H1 (cell line): ENCODE results near the gene ADM2. TPM values are rescaled to one million over a fixed set of nuclear protein-coding genes. Genes with fewer than 3 reads are reported as not detected.

ENCODE experiments used
- CTCF ChIA-PET: fragments of 300-600 bp; sonication (Branson Sonifier 250); formaldehyde crosslinking; loops from one replicate; lab custom pipeline; 2021; ENCODE audit not compliant: partially characterized antibody; lab: Charles Lee
- POLR2A ChIA-PET: fragments of 300-600 bp; sonication (Branson Sonifier 250); formaldehyde crosslinking; loops from one replicate; lab custom pipeline; 2021; ENCODE audit warnings: inconsistent platforms; ENCODE audit not compliant: partially characterized antibody; lab: Charles Lee
- DNase-seq, 2 experiments: peaks; one replicate each; pipeline versions ENCODE4 v3.0.0 to v3.0.0-alpha.2; 2010 to 2022; ENCODE audit warnings: low spot score in 2 of 2, low read depth in 1 of 2, mixed read lengths in 1 of 2
- FAIRE-seq: peaks from 2 replicates; lab custom pipeline; 2011; peaks lifted over from hg19 to GRCh38; lab: Jason Lieb, UNC
- H2AFZ ChIP-seq: 2 replicates; pipeline ENCODE4 v1.8.1; 2012; ENCODE audit warnings: low read length, inconsistent platforms
- H2AK5ac ChIP-seq: 2 replicates; pipeline ENCODE4 v1.6.1; 2013; ENCODE audit warnings: low read depth, low read length
- H2BK120ac ChIP-seq: replicated peaks from 2 replicates; pipeline ENCODE3; 2013; ENCODE audit warnings: low read depth, low read length, inconsistent platforms
- H2BK12ac ChIP-seq: 2 replicates; pipeline ENCODE4 v1.6.1; 2013; ENCODE audit warnings: low read depth, low read length
- H2BK15ac ChIP-seq: 2 replicates; pipeline ENCODE4 v1.6.1; 2013; ENCODE audit warnings: low read length
- H2BK20ac ChIP-seq: 2 replicates; pipeline ENCODE4 v1.6.1; 2013; ENCODE audit warnings: low read length
- H2BK5ac ChIP-seq: 2 replicates; pipeline ENCODE4 v1.6.1; 2013; ENCODE audit warnings: low read depth, low read length
- H3K14ac ChIP-seq: 2 replicates; pipeline ENCODE4 v1.6.1; 2013; ENCODE audit warnings: inconsistent platforms; ENCODE audit not compliant: insufficient read length
- H3K18ac ChIP-seq: 2 replicates; pipeline ENCODE4 v1.6.1; 2013; ENCODE audit warnings: low read length; ENCODE audit errors: extremely low read depth
- H3K23ac ChIP-seq: 2 replicates; pipeline ENCODE4 v1.6.1; 2013; ENCODE audit warnings: inconsistent platforms; ENCODE audit not compliant: insufficient read length
- H3K23me2 ChIP-seq: 2 replicates; pipeline ENCODE4 v1.6.1; 2013; ENCODE audit warnings: low read depth, low read length
- H3K27ac ChIP-seq: 2 replicates; pipeline ENCODE4 v1.6.1; 2011; ENCODE audit warnings: low read depth, low read length, inconsistent platforms
- H3K27me3 ChIP-seq, 4 experiments: replicated peaks in 1 of 4; 1 replicate in 1 of 4; 2 replicates in 3 of 4; pipeline versions ENCODE4 v1.6.1 to v1.8.1; 2011 to 2013; ENCODE audit warnings: low read length in 3 of 4, mild to moderate bottlenecking in 3 of 4, inconsistent platforms in 2 of 4, mixed read lengths in 2 of 4, moderate library complexity in 1 of 4; ENCODE audit not compliant: control insufficient read depth in 3 of 4, insufficient read depth in 3 of 4; ENCODE audit errors: extremely low read depth in 1 of 4
- H3K36me3 ChIP-seq, 4 experiments: 2 replicates each; pipeline versions ENCODE4 v1.6.1 to v1.8.1; 2011 to 2013; ENCODE audit warnings: mild to moderate bottlenecking in 4 of 4, low read length in 3 of 4, moderate library complexity in 2 of 4, control low read depth in 1 of 4, inconsistent platforms in 1 of 4; ENCODE audit not compliant: insufficient read depth in 4 of 4, control insufficient read depth in 2 of 4
- H3K4ac ChIP-seq: replicated peaks from 2 replicates; pipeline ENCODE3; 2013; ENCODE audit warnings: low read length, low read depth, mixed read lengths, inconsistent platforms; ENCODE audit not compliant: insufficient read length
- H3K4me1 ChIP-seq, 4 experiments: replicated peaks in 1 of 4; 1 replicate in 1 of 4; 2 replicates in 3 of 4; pipeline versions ENCODE4 v1.6.1 to v1.8.1; 2011 to 2013; ENCODE audit warnings: low read length in 3 of 4, inconsistent platforms in 2 of 4, mixed read lengths in 1 of 4; ENCODE audit not compliant: insufficient read depth in 4 of 4, control insufficient read depth in 3 of 4
- H3K4me2 ChIP-seq, 2 experiments: 2 replicates each; pipeline versions ENCODE4 v1.6.1 to v1.8.1; 2011 to 2013; ENCODE audit warnings: low read depth in 2 of 2, low read length in 2 of 2, control low read depth in 1 of 2, inconsistent platforms in 1 of 2, mild to moderate bottlenecking in 1 of 2; ENCODE audit not compliant: insufficient read depth in 1 of 2
- H3K4me3 ChIP-seq, 4 experiments: fragments of 200-600, 300-600 bp in 1 of 4; sonication (generic), shearing (Covaris generic), sonication (Bioruptor Twin) in 1 of 4; 2 replicates each; pipeline versions ENCODE4 v1.5.1 to v1.8.1; 2011 to 2016; ENCODE audit warnings: low read length in 4 of 4, low read depth in 3 of 4, control low read depth in 2 of 4, inconsistent platforms in 2 of 4, mild to moderate bottlenecking in 2 of 4, mixed read lengths in 1 of 4, moderate library complexity in 1 of 4; ENCODE audit not compliant: insufficient read depth in 2 of 4; ENCODE audit errors: extremely low read depth in 1 of 4
- H3K56ac ChIP-seq: replicated peaks from 2 replicates; pipeline ENCODE3; 2013; ENCODE audit warnings: low read depth, mild to moderate bottlenecking, mixed read lengths, low read length, inconsistent platforms; ENCODE audit not compliant: insufficient read length
- H3K79me1 ChIP-seq: 2 replicates; pipeline ENCODE4 v1.6.1; 2013; ENCODE audit warnings: low read depth, low read length, control low read depth
- H3K79me2 ChIP-seq, 2 experiments: 2 replicates each; pipeline versions ENCODE4 v1.6.1 to v1.8.1; 2012 to 2013; ENCODE audit warnings: low read length in 2 of 2, mild to moderate bottlenecking in 2 of 2, inconsistent platforms in 1 of 2; ENCODE audit not compliant: insufficient read depth in 2 of 2, control insufficient read depth in 1 of 2
- H3K9ac ChIP-seq, 4 experiments: replicated peaks in 1 of 4; 1 replicate in 1 of 4; 2 replicates in 3 of 4; pipeline versions ENCODE4 v1.6.1 to v1.8.1; 2011 to 2013; ENCODE audit warnings: low read depth in 3 of 4, low read length in 3 of 4, control low read depth in 2 of 4, mild to moderate bottlenecking in 2 of 4, moderate library complexity in 2 of 4, inconsistent platforms in 1 of 4; ENCODE audit errors: extremely low read depth in 1 of 4
- H3K9me3 ChIP-seq, 2 experiments: 2 replicates each; pipeline versions ENCODE4 v1.6.1 to v1.8.1; 2012 to 2013; ENCODE audit warnings: mild to moderate bottlenecking in 2 of 2, moderate library complexity in 2 of 2, control low read depth in 1 of 2, inconsistent platforms in 1 of 2, low read depth in 1 of 2, low read length in 1 of 2, mixed read lengths in 1 of 2; ENCODE audit not compliant: insufficient read depth in 2 of 2
- H4K20me1 ChIP-seq, 2 experiments: replicated peaks in 1 of 2; 2 replicates each; pipeline versions ENCODE3 to v1.8.1; 2011 to 2013; ENCODE audit warnings: inconsistent platforms in 2 of 2, low read length in 2 of 2, mild to moderate bottlenecking in 1 of 2; ENCODE audit not compliant: insufficient read depth in 2 of 2, control insufficient read depth in 1 of 2
- H4K5ac ChIP-seq: 2 replicates; pipeline ENCODE4 v1.6.1; 2013; ENCODE audit warnings: low read length, low read depth, mixed read lengths, inconsistent platforms; ENCODE audit not compliant: insufficient read length
- H4K8ac ChIP-seq: 2 replicates; pipeline ENCODE4 v1.8.0; 2013; ENCODE audit warnings: mild to moderate bottlenecking, moderate library complexity, low read length, inconsistent platforms; ENCODE audit not compliant: insufficient read depth; ENCODE audit errors: extremely low read depth
- H4K91ac ChIP-seq: replicated peaks from 2 replicates; pipeline ENCODE3; 2013; ENCODE audit warnings: low read length, mixed read lengths, inconsistent platforms; ENCODE audit not compliant: insufficient read length
- CREB1 ChIP-seq: IDR thresholded peaks from 2 replicates; pipeline ENCODE4 v1.6.1; 2012; ENCODE audit warnings: inconsistent platforms
- RXRA ChIP-seq: IDR thresholded peaks from 2 replicates; pipeline ENCODE4 v1.6.1; 2011; ENCODE audit warnings: low read depth, mild to moderate bottlenecking, low read length, moderate library complexity; ENCODE audit not compliant: insufficient read depth
- SIN3A ChIP-seq, 2 experiments: IDR thresholded peaks in 1 of 2; conservative IDR thresholded peaks in 1 of 2; 2 replicates each; pipeline ENCODE4 v1.6.1; 2011 to 2012; ENCODE audit warnings: low read length in 2 of 2, improper control_type of control experiment in 1 of 2, low read depth in 1 of 2, mild to moderate bottlenecking in 1 of 2
- WGBS, 2 experiments: shearing (Covaris generic) in 1 of 2; methylation state at CpG; one replicate each; pipeline versions ENCODE4 v1.1.6 to v1.1.7; 2013 to 2015; ENCODE audit warnings: low lambda C conversion rate in 2 of 2, mixed read lengths in 2 of 2, inconsistent platforms in 1 of 2, low coverage in 1 of 2, missing lambda C conversion rate in 1 of 2; ENCODE audit not compliant: insufficient replicate concordance in 2 of 2, insufficient coverage in 1 of 2, insufficient read length in 1 of 2; ENCODE audit errors: extremely low coverage in 1 of 2, missing lambda C conversion rate in 1 of 2; 5-methylcytosine and 5-hydroxymethylcytosine counted together
- polyA plus RNA-seq, 7 experiments: library from polyadenylated mRNA; depleted of rRNA in 3 of 7; stranded (reverse) in 5 of 7; unstranded in 2 of 7; fragments of >200 nt in 5 of 7; fragments of 200-250 nt in 2 of 7; gene quantifications; 1 replicate in 5 of 7; 2 replicates in 1 of 7; 4 replicates in 1 of 7; pipeline versions ENCODE4 v1.2.1 to v1.2.3, GENCODE V29; 2011 to 2013; ENCODE audit warnings: missing spikeins in 2 of 7, mixed read lengths in 2 of 7
- total RNA-seq: library from RNA; stranded (reverse); fragmentation: NEBNext Ultra II Directional; extraction: Animal tissue kit (Norgen Biotek cat#: 25700); gene quantifications from 2 replicates; pipeline ENCODE4 v1.2.1, GENCODE V29; 2021

Gene ADM2
- total and polyA plus RNA-seq, 2 of the 8 experiments (the other 6 are each of a cell fraction or from before 2014, with no cell fraction given): 3.3 to 7.5 TPM

- Histone ChIP-seq H3K4me3 (peak overlapping the region; percentile 63 to 78 (median 67)), H4K5ac (no peak overlapping the region), H4K20me1 (peaks cover 5 to 25% of the 10 kb centered on the region in 2 experiments), H3K23me2 (peaks cover 17% of the 10 kb centered on the region; the same call in 1 of the 2 replicates), H3K79me1 (no peaks in the 10 kb centered on the region), H2BK5ac (no peak overlapping the region), H3K4ac (no peak overlapping the region), H4K8ac (peak overlapping the region; percentile 45; the same call in 1 of the 2 replicates), H3K4me2 (peak overlapping the region; percentile 70 to 88), H3K4me1 (peaks cover 0 to 11% (median 6%) of the 10 kb centered on the region in 4 experiments; a peak in 5 of 7 replicates), H2AK5ac (no peak overlapping the region), H3K27me3 (peaks cover 15 to 31% (median 24%) of the 10 kb centered on the region in 4 experiments), H3K18ac (no peak overlapping the region), H3K36me3 (peaks cover 4 to 16% (median 12%) of the 10 kb centered on the region in 4 experiments; a peak in 7 of 8 replicates), H2AFZ (no peak overlapping the region), H3K23ac (no peak overlapping the region), H3K9me3 (no peaks in the 10 kb centered on the region), H3K56ac (no peak overlapping the region), H2BK120ac (no peak overlapping the region), H3K79me2 (no peaks in the 10 kb centered on the region), H3K27ac (no peak overlapping the region), H2BK20ac (no peak overlapping the region), H3K9ac (peak overlapping the region in 2 of 4 experiments; percentile 6 to 68; a peak in 3 of 7 replicates), H3K14ac (no peak overlapping the region), H2BK15ac (no peak overlapping the region), H4K91ac (no peak overlapping the region), H2BK12ac (no peak overlapping the region)
- POLR2A ChIA-PET: interaction anchor here (1.1 to 3.0 kb wide), 9 partner anchors 8 to 84 kb away, joined by 3 to 32 read pairs (median 4); partner anchors contain the start of genes LMF2, NCAPH2 and SYCE3
- no peak for FAIRE-seq
- TF ChIP-seq RXRA (no peak), CREB1 (no peak), SIN3A (conservative IDR thresholded peaks at IDR 0.05 in 1 of 2, IDR thresholded peaks at IDR 0.05 in 1 of 2; ENCODE audit: low read depth in 1 of 2, low read length in 2 of 2) (no peak)
- CTCF ChIA-PET: interaction anchor here (1.0 to 3.4 kb wide), 9 partner anchors 10 to 201 kb away, joined by 3 to 36 read pairs (median 6); partner anchors contain the start of genes KLHDC7B and SYCE3
- 42% methylated on average over 13 of the region's 19 CpGs; no CpG with 5 or more reads in 1 of the 2 experiments for WGBS, 2 experiments
- DNase-seq: no peak
Measured at GRCh38 chr22:50524676-50525103, 43.3 kb downstream of the ADM2 start.
